OCI-LY1 (cell line): ENCODE results near the gene PLA2G6.
"Not testable (repeated sequence)": the region's sequence is repeated elsewhere in the genome, so short reads cannot be mapped to it uniquely, and the experiment has no call there.

ENCODE experiments used
- H2AFZ ChIP-seq: fragments of 200-600 bp; sonication (generic), shearing (Covaris generic); 2 replicates; pipeline ENCODE4 v1.6.0; 2014; ENCODE audit warnings: antibody characterized with exemption, mild to moderate bottlenecking, low read length
- H3F3A ChIP-seq: fragments of 200-600 bp; sonication (generic), shearing (Covaris generic); 2 replicates; pipeline ENCODE4 v1.6.0; 2014; ENCODE audit warnings: mild to moderate bottlenecking, antibody characterized with exemption, low read length, moderate library complexity; ENCODE audit not compliant: insufficient read depth
- H3K27ac ChIP-seq: fragments of 200-600 bp; sonication (generic); 2 replicates; pipeline ENCODE4 v1.5.1; 2014; ENCODE audit warnings: low read length, mixed run types, mild to moderate bottlenecking, low read depth; ENCODE audit not compliant: poor library complexity, severe bottlenecking
- H3K27me3 ChIP-seq: fragments of 200-600 bp; sonication (generic); 2 replicates; pipeline ENCODE4 v1.6.0; 2014; ENCODE audit warnings: antibody characterized with exemption, mild to moderate bottlenecking, low read length, moderate library complexity; ENCODE audit not compliant: insufficient read depth
- H3K36me3 ChIP-seq: fragments of 200-600 bp; sonication (generic); 2 replicates; pipeline ENCODE4 v1.6.1; 2014; ENCODE audit warnings: mild to moderate bottlenecking, antibody characterized with exemption, low read length, moderate library complexity, mixed read lengths; ENCODE audit not compliant: insufficient read depth
- H3K4me1 ChIP-seq: fragments of 200-600 bp; sonication (generic); 2 replicates; pipeline ENCODE4 v1.5.1; 2014; ENCODE audit warnings: mild to moderate bottlenecking, low read length, moderate library complexity; ENCODE audit not compliant: insufficient read depth, severe bottlenecking
- H3K4me2 ChIP-seq: fragments of 200-600 bp; sonication (generic), shearing (Covaris generic); 2 replicates; pipeline ENCODE4 v1.6.1; 2014; ENCODE audit warnings: low read length
- H3K4me3 ChIP-seq: fragments of 200-600 bp; sonication (generic); 2 replicates; pipeline ENCODE4 v1.5.1; 2014; ENCODE audit warnings: low read length, low read depth, mild to moderate bottlenecking, mixed read lengths; ENCODE audit not compliant: poor library complexity, severe bottlenecking
- H3K79me2 ChIP-seq: fragments of 200-600 bp; shearing (Covaris generic); 2 replicates; pipeline ENCODE4 v1.6.1; 2016; ENCODE audit warnings: mixed run types, low read length, mixed read lengths; ENCODE audit not compliant: insufficient read depth
- H3K9ac ChIP-seq: fragments of 200-600 bp; sonication (generic), shearing (Covaris generic); 2 replicates; pipeline ENCODE4 v1.6.1; 2014; ENCODE audit warnings: mild to moderate bottlenecking, low read length, mixed read lengths
- H3K9me2 ChIP-seq: fragments of 200-600 bp; sonication (generic), shearing (Covaris generic); 2 replicates; pipeline ENCODE4 v1.6.1; 2014; ENCODE audit warnings: low read depth, mild to moderate bottlenecking, low read length, mixed read lengths
- H3K9me3 ChIP-seq: fragments of 200-600 bp; shearing (Covaris generic); 2 replicates; pipeline ENCODE4 v1.6.1; 2014; ENCODE audit warnings: low read length, mixed read lengths
- H4K20me1 ChIP-seq: fragments of 200-600 bp; sonication (generic), shearing (Covaris generic); 2 replicates; pipeline ENCODE4 v1.6.0; 2016; ENCODE audit warnings: mild to moderate bottlenecking, low read length; ENCODE audit not compliant: insufficient read depth
- CTCF ChIP-seq: fragments of 200-600 bp; sonication (generic), shearing (Covaris generic); IDR thresholded peaks from 2 replicates; pipeline ENCODE4 v1.5.1; 2017; ENCODE audit warnings: mild to moderate bottlenecking, antibody characterized with exemption, low read length, moderate library complexity, mixed read lengths
- EZH2 ChIP-seq: fragments of 200-600 bp; sonication (generic), shearing (Covaris generic); IDR thresholded peaks from 2 replicates; pipeline ENCODE4 v1.8.0; 2017; ENCODE audit warnings: borderline replicate concordance, mixed run types, mild to moderate bottlenecking, antibody characterized with exemption, low read length, moderate library complexity, mixed read lengths

The PLA2G6 gene

GRCh38 chr22:38153821-38154562 is 27.6 kb downstream of the PLA2G6 start:
- H4K20me1 ChIP-seq: no peaks in the 10 kb centered on the region
- H3K27ac ChIP-seq: no peak overlapping the region
- no peaks in the 10 kb centered on the region for H3K9me2 ChIP-seq
- H3K4me1 ChIP-seq: no peaks in the 10 kb centered on the region
- H3K27me3 ChIP-seq: no peaks in the 10 kb centered on the region
- H3K9ac ChIP-seq: no peak overlapping the region
- H3F3A ChIP-seq: no peaks in the 10 kb centered on the region
- H2AFZ ChIP-seq: no peak overlapping the region
- no peak overlapping the region for H3K4me2 ChIP-seq
- H3K79me2 ChIP-seq: no peaks in the 10 kb centered on the region
- H3K9me3 ChIP-seq: no peaks in the 10 kb centered on the region
- no peak overlapping the region for H3K4me3 ChIP-seq
- H3K36me3 ChIP-seq: no peaks in the 10 kb centered on the region
- TF ChIP-seq CTCF (no peak), EZH2 (no peak)

- H3K79me2 ChIP-seq: no peaks in the 10 kb centered on the region
- H3K9me3 ChIP-seq: no peaks in the 10 kb centered on the region
- no peak overlapping the region for H3K4me2 ChIP-seq
- TF ChIP-seq CTCF: no peak
- no peak for TF ChIP-seq EZH2
- no peaks in the 10 kb centered on the region for H4K20me1 ChIP-seq
- peaks cover 5% of the 10 kb centered on the region for H3K4me1 ChIP-seq
- no peaks in the 10 kb centered on the region for H3F3A ChIP-seq
- no peak overlapping the region for H2AFZ ChIP-seq
- no peak overlapping the region for H3K27ac ChIP-seq
- no peaks in the 10 kb centered on the region for H3K36me3 ChIP-seq
- no peaks in the 10 kb centered on the region for H3K9me2 ChIP-seq
- H3K4me3 ChIP-seq: no peak overlapping the region
- H3K27me3 ChIP-seq: no peaks in the 10 kb centered on the region
- H3K9ac ChIP-seq: no peak overlapping the region
These were observed 30.5 kb downstream of the PLA2G6 start for GRCh38 chr22:38151126-38151500.

- no peak overlapping the region for H3K4me2 ChIP-seq
- H3K9me3 ChIP-seq: no peaks in the 10 kb centered on the region
- no peaks in the 10 kb centered on the region for H3K79me2 ChIP-seq
- no peaks in the 10 kb centered on the region for H4K20me1 ChIP-seq
- H3K4me1 ChIP-seq: peaks cover 5% of the 10 kb centered on the region
- no peak overlapping the region for H2AFZ ChIP-seq
- TF ChIP-seq CTCF (no peak), EZH2 (no peak)
- H3K9me2 ChIP-seq: no peaks in the 10 kb centered on the region
- H3K36me3 ChIP-seq: peaks cover 3% of the 10 kb centered on the region; the same call in 1 of the 2 replicates
- no peak overlapping the region for H3K4me3 ChIP-seq
- H3F3A ChIP-seq: no peaks in the 10 kb centered on the region
- no peak overlapping the region for H3K9ac ChIP-seq
- H3K27me3 ChIP-seq: no peaks in the 10 kb centered on the region
- H3K27ac ChIP-seq: no peak overlapping the region
These were observed 33.4 kb downstream of the PLA2G6 start for GRCh38 chr22:38148245-38148644.

- H3K4me3 ChIP-seq, H3K36me3 ChIP-seq, H3K9me3 ChIP-seq, H3K27me3 ChIP-seq, H3K4me2 ChIP-seq, H3F3A ChIP-seq, H4K20me1 ChIP-seq, H3K9ac ChIP-seq, H3K4me1 ChIP-seq, H3K79me2 ChIP-seq, H2AFZ ChIP-seq, H3K27ac ChIP-seq, H3K9me2 ChIP-seq: not testable (repeated sequence)
These were observed 35.5 kb downstream of the PLA2G6 start for GRCh38 chr22:38146166-38146565.
